Fibroblast of lung (primary cell): ENCODE results near the gene CFAP92.

Experiments
- CTCF ChIP-seq, 2 donors: IDR thresholded peaks in 1 of 2; conservative IDR thresholded peaks in 1 of 2; 1 replicate in 1 of 2; 2 replicates in 1 of 2; pipeline ENCODE4 v1.5.1; 2011 to 2012; ENCODE audit warnings: low read length in 2 of 2, control low read depth in 1 of 2, inconsistent platforms in 1 of 2, low read depth in 1 of 2, mild to moderate bottlenecking in 1 of 2
- EZH2 ChIP-seq: IDR thresholded peaks from 2 replicates; pipeline ENCODE4 v1.5.1; 2012; ENCODE audit warnings: low read length, control low read depth, mild to moderate bottlenecking; ENCODE audit errors: missing control alignments

GRCh38 chr3:128867200-128868125, 126.4 kb downstream of the CFAP92 start:
- no peak for TF ChIP-seq CTCF (conservative IDR thresholded peaks at IDR 0.05 in 1 of 2, IDR thresholded peaks at IDR 0.05 in 1 of 2; ENCODE audit: low read depth in 1 of 2, low read length in 2 of 2)
- TF ChIP-seq EZH2: no peak
